Activated T-helper 17 cell treated with anti-CD3 and anti-CD28 coated beads, Interleukin-2, amount 50 U/mL, for 72 hours (primary cell): ENCODE data around the gene MPEG1. TPM values are rescaled to one million over a fixed set of nuclear protein-coding genes. Genes with fewer than 3 reads are reported as not detected.

ENCODE experiments used
- ATAC-seq: fragments of 150-1000 bp; cut with Tn5 transposase; replicated peaks from 2 replicates; pipeline ENCODE4 v1.10.0; 2021; ENCODE audit warnings: mild to moderate bottlenecking, moderate library complexity
- H3K27ac Mint-ChIP-seq: one replicate; pipeline ENCODE4 v1.8.0; 2022; ENCODE audit warnings: mixed read lengths
- H3K27me3 Mint-ChIP-seq: one replicate; pipeline ENCODE4 v1.8.0; 2022; ENCODE audit warnings: mixed read lengths
- H3K36me3 Mint-ChIP-seq: one replicate; pipeline ENCODE4 v1.8.0; 2022; ENCODE audit warnings: low read depth, mild to moderate bottlenecking, mixed read lengths
- H3K4me1 Mint-ChIP-seq: one replicate; pipeline ENCODE4 v1.8.0; 2022; ENCODE audit warnings: mixed read lengths
- H3K4me3 Mint-ChIP-seq: one replicate; pipeline ENCODE4 v1.8.0; 2022; ENCODE audit warnings: mild to moderate bottlenecking, mixed read lengths
- H3K9me3 Mint-ChIP-seq: one replicate; pipeline ENCODE4 v1.8.0; 2022; ENCODE audit warnings: mixed read lengths
- total RNA-seq, 2 donors: library from RNA; stranded (reverse); gene quantifications; one replicate each; pipeline ENCODE4 v1.2.3, GENCODE V29; 2022

Gene MPEG1
- total RNA-seq, 2 donors from 2014 or later: 0.08 TPM; not detected in 1

- ATAC-seq: peak; percentile 50
- Mint-ChIP-seq H3K27ac (no peak overlapping the region), H3K36me3 (no peaks in the 10 kb centered on the region), H3K9me3 (no peaks in the 10 kb centered on the region), H3K4me3 (no peak overlapping the region), H3K27me3 (peaks cover 7% of the 10 kb centered on the region), H3K4me1 (peaks cover 10% of the 10 kb centered on the region)
Observed at GRCh38 chr11:59174664-59175033, 38.1 kb downstream of the MPEG1 start.

DNA sequence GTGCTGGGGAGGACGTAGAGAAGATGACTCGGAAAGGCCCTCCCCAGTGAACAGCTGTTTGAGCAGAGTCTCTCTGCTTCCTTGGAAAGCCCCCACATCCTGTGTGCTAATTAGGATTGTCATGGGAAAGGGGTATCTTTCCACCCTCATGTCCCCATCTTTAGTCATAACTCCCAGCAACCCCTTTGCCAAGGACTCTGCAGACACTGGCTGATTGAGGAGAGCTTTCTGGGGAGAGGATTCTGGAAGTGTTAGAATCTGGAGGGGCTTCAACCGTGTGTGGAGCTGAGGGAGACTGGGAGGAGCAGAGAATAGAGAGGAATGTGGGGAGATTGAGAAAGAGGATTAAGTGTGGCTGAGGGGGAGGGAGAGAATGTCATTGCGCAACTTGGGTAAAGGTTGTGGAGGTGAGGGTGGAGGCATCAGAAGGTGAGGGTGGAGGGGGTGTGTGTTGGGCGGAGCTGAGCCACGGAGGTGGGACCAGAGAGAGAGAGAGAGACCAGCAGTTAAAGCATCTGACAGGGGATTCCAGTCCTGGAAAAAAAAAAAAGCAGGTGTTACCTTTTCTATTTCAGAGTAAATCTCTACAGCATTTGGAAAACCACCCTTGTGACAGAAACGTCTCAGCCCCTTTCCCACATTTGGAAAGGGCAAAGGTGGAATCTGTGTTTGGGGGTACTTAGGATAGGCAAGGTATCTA is 38.6 kb downstream of the MPEG1 start:
- H3K4me3 Mint-ChIP-seq: no peak overlapping the region
- H3K27me3 Mint-ChIP-seq: peaks cover 7% of the 10 kb centered on the region
- ATAC-seq: no peak
- no peaks in the 10 kb centered on the region for H3K9me3 Mint-ChIP-seq
- no peaks in the 10 kb centered on the region for H3K36me3 Mint-ChIP-seq
- peaks cover 10% of the 10 kb centered on the region for H3K4me1 Mint-ChIP-seq
- no peak overlapping the region for H3K27ac Mint-ChIP-seq

- Mint-ChIP-seq H3K27me3 (peaks cover 7% of the 10 kb centered on the region), H3K36me3 (no peaks in the 10 kb centered on the region), H3K9me3 (no peaks in the 10 kb centered on the region), H3K4me3 (peak overlapping the region; percentile 79), H3K27ac (no peak overlapping the region), H3K4me1 (peaks cover 10% of the 10 kb centered on the region)
- ATAC-seq: no peak
Observed at GRCh38 chr11:59173080-59173963, 39.4 kb downstream of the MPEG1 start.

DNA sequence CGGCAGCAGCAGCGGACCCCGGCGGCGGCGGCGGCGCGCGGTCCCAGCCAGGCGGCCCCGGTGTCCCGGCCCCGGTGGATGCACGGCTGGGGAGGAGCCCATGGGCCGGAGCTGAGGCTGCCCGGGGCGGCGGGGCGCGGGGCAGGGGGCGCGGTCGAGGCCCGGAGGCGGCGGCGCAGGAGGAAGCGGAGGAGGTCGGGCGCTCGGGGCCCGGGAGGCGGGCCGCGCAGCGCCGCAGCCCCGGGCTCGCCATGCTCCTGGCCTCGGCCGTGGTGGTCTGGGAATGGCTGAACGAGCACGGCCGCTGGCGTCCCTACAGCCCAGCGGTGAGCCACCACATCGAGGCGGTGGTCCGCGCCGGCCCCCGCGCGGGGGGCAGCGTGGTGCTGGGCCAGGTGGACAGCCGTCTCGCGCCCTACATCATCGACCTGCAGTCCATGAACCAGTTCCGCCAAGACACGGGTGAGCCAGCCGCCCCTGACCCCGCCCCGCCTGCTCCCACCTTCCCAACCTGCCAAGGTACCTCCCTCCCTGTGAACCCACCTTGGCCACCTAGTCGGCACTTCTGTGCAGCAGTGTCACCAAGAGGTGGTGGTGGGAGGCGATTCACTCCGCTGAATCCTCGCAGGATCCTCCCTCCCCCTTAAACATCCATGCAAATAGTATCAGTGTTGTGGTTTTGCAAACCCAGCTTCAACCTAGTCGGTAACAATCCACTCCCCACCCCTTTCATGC is 40.2 kb downstream of the MPEG1 start:
- peak; percentile 21 for ATAC-seq
- H3K4me3 Mint-ChIP-seq: peak overlapping the region; percentile 79
- H3K36me3 Mint-ChIP-seq: no peaks in the 10 kb centered on the region
- H3K27me3 Mint-ChIP-seq: peaks cover 7% of the 10 kb centered on the region
- no peaks in the 10 kb centered on the region for H3K9me3 Mint-ChIP-seq
- H3K27ac Mint-ChIP-seq: no peak overlapping the region
- H3K4me1 Mint-ChIP-seq: peaks cover 10% of the 10 kb centered on the region

GRCh38 chr11:59171508-59172322 is 41.0 kb downstream of the MPEG1 start, which contains the start of gene DTX4:
Gene DTX4 (plus strand): TSS chr11:59172132. CDS start chr11:59172596, 464 bp downstream.
- peak; percentile 88 for ATAC-seq
- H3K4me3 Mint-ChIP-seq: peak within 1 kb of the TSS; percentile 79
- H3K36me3 Mint-ChIP-seq: no peaks in the 10 kb centered on the region
- H3K9me3 Mint-ChIP-seq: no peaks in the 10 kb centered on the region
- H3K27me3 Mint-ChIP-seq: peaks cover 7% of the 10 kb centered on the region
- H3K27ac Mint-ChIP-seq: no peak within 1 kb of the TSS
- peaks cover 10% of the 10 kb centered on the region for H3K4me1 Mint-ChIP-seq

DNA sequence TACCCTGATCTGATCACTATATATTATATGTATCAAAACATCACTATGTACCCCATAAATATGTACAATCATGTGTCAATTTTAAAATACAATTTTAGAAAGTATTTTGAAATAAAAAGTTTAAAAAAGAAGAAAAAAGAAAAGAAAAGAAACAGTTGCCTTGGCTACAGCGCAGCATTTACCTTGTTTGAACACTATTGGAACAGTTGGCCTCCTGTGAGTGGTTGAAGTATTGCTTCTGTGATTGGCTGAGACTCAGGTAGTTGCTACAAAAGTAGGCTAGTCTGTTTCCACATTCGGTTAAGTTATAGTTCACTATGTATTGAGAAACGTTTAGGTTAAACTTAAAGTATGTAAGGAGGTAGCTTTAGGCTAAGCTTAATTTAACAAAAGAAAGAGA is 48.7 kb downstream of the MPEG1 start:
- Mint-ChIP-seq H3K27ac (no peak overlapping the region), H3K4me3 (no peak overlapping the region), H3K9me3 (no peaks in the 10 kb centered on the region), H3K4me1 (no peaks in the 10 kb centered on the region), H3K36me3 (no peaks in the 10 kb centered on the region), H3K27me3 (peaks cover 19% of the 10 kb centered on the region)
- no peak for ATAC-seq

Other genes starting within 250 kb of the MPEG1 start
- not detected for gene GLYATL1B, start 126.6 kb downstream of the MPEG1 start, total RNA-seq
- gene FAM111B, start 105.7 kb downstream of the MPEG1 start, total RNA-seq: 10 to 100 TPM; 51.5 to 64.8 TPM
- gene FAM111A, start 70.1 kb downstream of the MPEG1 start, total RNA-seq: 10 to 100 TPM; 80.2 to 92.7 TPM
- under 1 TPM; 0.13 to 0.16 TPM for gene DTX4, start 40.8 kb downstream of the MPEG1 start, total RNA-seq
- not detected for gene OR5AN1, start 146.0 kb upstream of the MPEG1 start, total RNA-seq
- gene OR5A2, start 213.5 kb upstream of the MPEG1 start, total RNA-seq: not detected
- gene OR5A1, start 223.5 kb upstream of the MPEG1 start, total RNA-seq: not detected
- gene OR4D6, start 244.0 kb upstream of the MPEG1 start, total RNA-seq: not detected